WI38 (cell line): ENCODE data around the gene DDI2.

Source experiments
- H3K4me3 ChIP-seq: 2 replicates; pipeline ENCODE4 v1.5.1; 2011; ENCODE audit warnings: low read depth, mild to moderate bottlenecking, control low read depth, low read length
- TF ChIP-seq, protein P1 (sequence below): IDR thresholded peaks from 2 replicates; pipeline ENCODE4 v1.5.1; 2012; ENCODE audit warnings: low read depth, mild to moderate bottlenecking, control low read depth, low read length

Gene DDI2

DNA sequence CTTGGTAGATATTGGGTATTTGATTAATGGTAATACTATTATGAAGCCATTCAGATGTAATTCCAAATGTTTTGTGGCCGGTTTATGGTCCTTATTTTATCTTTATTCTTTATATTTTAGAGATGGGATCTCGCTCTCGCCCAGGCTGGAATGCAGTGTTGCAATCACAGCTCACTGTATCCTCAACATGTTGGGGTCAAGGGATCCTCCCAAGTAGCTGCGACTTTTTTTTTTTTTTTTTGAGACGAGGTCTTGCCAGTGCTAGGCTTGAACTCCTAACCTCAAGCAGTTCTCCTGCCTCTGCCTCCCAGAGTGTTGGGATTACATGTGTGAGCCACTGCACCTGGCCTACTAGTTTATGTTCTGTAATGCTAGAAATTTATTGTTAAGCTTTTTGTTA lies 4.7 kb downstream of the DDI2 start:
- TF ChIP-seq, protein P1, sequence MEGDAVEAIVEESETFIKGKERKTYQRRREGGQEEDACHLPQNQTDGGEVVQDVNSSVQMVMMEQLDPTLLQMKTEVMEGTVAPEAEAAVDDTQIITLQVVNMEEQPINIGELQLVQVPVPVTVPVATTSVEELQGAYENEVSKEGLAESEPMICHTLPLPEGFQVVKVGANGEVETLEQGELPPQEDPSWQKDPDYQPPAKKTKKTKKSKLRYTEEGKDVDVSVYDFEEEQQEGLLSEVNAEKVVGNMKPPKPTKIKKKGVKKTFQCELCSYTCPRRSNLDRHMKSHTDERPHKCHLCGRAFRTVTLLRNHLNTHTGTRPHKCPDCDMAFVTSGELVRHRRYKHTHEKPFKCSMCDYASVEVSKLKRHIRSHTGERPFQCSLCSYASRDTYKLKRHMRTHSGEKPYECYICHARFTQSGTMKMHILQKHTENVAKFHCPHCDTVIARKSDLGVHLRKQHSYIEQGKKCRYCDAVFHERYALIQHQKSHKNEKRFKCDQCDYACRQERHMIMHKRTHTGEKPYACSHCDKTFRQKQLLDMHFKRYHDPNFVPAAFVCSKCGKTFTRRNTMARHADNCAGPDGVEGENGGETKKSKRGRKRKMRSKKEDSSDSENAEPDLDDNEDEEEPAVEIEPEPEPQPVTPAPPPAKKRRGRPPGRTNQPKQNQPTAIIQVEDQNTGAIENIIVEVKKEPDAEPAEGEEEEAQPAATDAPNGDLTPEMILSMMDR = no peak
- no peak overlapping the region for H3K4me3 ChIP-seq

DNA sequence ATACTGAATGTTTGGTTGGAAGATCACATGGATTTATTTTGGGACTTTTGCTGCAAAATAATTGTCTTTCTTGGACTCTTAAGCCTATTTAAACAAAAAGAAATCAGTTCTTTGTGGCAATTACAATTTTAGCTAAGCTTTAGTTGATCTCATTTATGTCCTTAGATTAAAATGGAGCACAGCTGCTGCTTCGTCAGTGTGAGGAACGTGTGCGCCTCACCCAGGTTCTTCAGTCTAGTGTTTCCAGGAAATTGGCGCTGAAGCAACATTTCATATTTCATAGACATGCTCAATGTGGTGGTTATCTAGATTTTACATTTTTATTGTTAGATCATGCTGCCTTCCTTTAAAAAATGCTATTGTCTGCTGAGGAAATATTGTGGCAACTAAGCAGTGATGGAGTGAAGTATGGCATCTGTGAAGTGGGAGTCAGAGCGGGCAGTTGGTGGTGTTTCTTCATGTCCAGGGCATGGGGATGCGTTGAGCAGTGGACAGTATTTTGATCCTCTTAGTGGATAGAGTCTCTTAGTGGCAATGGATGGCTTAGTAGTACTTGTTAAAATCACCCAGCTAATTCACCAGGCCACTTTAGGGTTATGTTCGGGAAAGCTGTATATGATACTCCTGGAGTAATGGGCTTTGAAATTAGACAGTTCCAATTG lies 5.6 kb downstream of the DDI2 start:
- no peak overlapping the region for H3K4me3 ChIP-seq
- TF ChIP-seq, protein P1 = no peak

DNA sequence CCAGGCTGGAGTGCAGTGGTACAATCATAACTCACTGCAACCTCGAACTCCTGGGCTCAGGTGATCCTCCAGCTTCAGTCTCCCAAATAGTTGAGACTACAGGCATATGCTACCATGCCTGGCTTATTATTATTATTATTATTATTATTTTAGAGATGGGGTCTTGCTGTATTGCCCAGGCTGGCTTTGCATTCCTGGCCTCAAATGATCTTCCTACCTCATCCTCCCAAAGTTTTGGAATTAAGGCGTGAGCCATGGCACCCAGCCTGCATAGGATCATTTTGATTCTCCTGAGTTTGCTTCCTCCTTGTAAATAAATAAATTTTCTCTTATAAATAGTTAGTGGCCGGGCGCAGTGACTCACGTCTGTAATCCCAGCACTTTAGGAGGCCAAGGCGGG lies 6.2 kb downstream of the DDI2 start:
- TF ChIP-seq, protein P1 = no peak
- no peak overlapping the region for H3K4me3 ChIP-seq

DNA sequence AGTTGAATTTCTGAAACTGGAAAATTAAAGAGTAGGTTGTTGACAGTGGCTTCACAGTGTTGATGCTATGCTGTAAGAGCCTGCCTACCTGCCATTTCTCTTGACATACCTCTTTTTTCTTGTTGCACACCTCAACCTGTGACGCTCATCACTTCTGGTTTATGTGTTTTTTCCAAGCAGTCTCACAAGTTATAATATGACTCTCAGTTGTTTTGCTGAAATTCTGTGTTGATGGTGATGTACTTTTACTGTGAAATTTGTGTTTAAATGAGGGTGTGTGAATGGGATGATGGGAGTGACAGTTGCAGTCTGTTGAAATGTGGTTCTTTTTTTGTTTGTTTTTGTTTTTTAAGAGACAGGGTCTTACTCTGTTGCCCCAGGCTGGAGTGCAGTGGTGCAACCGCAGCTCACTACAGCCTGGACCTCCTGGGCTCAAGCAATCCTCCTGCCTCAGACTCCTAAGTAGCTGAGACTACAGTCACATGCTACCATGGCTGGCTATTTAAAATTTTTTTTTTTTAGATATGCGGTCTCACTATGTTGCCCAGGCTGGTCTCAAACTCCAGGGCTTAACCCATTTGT lies 7.0 kb downstream of the DDI2 start:
- TF ChIP-seq, protein P1 = no peak
- H3K4me3 ChIP-seq = no peak overlapping the region

DNA sequence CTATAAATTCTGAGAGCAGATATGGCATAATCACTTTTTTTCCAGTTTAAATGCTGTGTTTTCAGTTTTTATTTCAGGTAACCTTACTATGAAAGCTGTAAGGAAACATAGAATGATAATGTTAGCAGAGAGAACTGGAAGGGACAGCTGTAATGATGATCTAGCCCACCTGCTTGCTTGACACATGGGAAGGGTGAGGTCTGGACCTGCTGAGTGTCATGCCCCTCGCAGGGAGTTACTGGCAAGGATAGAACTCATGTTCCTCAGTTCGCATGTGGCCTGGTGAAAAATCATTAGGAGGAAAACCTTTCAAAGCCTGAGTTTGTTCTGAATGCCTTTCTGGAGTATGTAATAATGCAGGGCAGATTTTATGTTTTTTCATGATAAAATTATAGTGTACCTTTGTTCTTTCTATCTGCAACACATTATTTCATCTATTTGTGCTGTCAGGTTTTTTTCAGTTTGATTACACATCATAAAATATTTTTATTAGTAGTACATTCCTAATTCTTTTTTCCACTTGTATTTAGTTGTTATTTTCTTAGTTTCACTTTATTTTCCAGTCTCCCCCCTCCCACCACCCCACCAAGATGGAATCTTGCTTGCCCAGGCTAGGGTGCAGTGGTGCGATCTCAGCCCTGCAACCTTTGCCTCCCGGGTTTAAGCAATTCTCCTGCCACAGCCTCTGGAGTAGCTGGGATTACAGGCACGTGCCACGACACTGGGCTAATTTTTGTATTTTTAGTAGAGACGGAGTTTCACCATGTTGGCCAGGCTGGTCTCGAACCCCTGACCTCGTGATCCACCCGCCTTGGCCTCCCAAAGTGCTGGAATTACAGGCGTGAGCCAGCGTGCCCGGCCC lies 8.0 kb downstream of the DDI2 start:
- TF ChIP-seq, protein P1 = no peak
- no peak overlapping the region for H3K4me3 ChIP-seq

DNA sequence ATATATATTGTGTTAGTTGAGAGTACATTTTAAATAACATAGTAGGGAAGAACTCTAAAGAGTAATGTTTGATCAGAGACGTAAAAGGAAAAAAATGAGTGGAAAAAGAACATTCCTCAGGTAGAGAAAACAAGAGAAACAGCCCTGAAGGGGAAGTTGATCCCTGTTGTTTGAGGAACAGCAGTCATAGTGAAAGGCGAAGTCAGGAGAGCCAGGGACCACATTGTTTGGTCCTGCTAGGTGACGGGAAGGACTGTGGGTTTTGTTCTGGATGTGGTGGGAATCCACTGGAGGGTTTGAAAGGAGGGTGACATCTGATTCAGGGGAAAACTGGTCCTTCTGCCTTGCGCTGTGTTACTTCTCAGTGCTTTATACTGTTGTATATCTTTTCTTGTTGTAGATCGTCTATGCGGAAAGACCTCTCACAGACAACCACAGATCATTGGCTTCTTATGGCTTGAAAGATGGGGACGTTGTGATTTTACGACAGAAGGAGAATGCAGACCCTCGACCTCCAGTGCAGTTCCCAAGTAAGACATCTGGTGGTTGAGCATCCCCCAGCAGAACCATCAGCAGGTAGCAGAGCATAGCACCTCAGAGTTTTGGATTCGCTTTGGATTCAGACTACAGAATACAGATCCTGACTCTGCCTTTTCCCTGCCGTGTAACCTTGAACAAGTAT lies 9.2 kb downstream of the DDI2 start:
- no peak overlapping the region for H3K4me3 ChIP-seq
- TF ChIP-seq, protein P1 = no peak
